ENCODE measurements around the gene ANKRD11. TPM values are rescaled to one million over a fixed set of nuclear protein-coding genes. Genes with fewer than 3 reads are reported as not detected.
"Not testable (repeated sequence)": the region's sequence is repeated elsewhere in the genome, so short reads cannot be mapped to it uniquely, and the experiment has no call there.

ANKRD11 gene
- total RNA-seq, 1 experiment from 2014 or later: 242 TPM

- H3K4me3 Mint-ChIP-seq (ENCODE audit: low read depth, unreplicated experiment): no peak overlapping the region
- BruUV-seq (replicated peaks): no TSS peak
- peaks cover 81% of the 10 kb centered on the region for H3K36me3 Mint-ChIP-seq (ENCODE audit: insufficient read depth, unreplicated experiment)
- H3K27me3 Mint-ChIP-seq (ENCODE audit: unreplicated experiment): no peaks in the 10 kb centered on the region
- no peak for DNase-seq
- TF ChIP-seq, protein P1, sequence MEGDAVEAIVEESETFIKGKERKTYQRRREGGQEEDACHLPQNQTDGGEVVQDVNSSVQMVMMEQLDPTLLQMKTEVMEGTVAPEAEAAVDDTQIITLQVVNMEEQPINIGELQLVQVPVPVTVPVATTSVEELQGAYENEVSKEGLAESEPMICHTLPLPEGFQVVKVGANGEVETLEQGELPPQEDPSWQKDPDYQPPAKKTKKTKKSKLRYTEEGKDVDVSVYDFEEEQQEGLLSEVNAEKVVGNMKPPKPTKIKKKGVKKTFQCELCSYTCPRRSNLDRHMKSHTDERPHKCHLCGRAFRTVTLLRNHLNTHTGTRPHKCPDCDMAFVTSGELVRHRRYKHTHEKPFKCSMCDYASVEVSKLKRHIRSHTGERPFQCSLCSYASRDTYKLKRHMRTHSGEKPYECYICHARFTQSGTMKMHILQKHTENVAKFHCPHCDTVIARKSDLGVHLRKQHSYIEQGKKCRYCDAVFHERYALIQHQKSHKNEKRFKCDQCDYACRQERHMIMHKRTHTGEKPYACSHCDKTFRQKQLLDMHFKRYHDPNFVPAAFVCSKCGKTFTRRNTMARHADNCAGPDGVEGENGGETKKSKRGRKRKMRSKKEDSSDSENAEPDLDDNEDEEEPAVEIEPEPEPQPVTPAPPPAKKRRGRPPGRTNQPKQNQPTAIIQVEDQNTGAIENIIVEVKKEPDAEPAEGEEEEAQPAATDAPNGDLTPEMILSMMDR (IDR thresholded peaks at IDR 0.05; ENCODE audit: unreplicated experiment): no peak
- peaks cover 42% of the 10 kb centered on the region for H3K4me1 Mint-ChIP-seq (ENCODE audit: low read depth, unreplicated experiment)
- intact Hi-C loops (cut with micrococcal nuclease; ENCODE audit: unreplicated experiment): no loop called here
- no peak overlapping the region for H3K27ac Mint-ChIP-seq (ENCODE audit: unreplicated experiment)
- CTCF ChIA-PET: no interaction called here
- no peaks in the 10 kb centered on the region for H3K9me3 Mint-ChIP-seq (ENCODE audit: low read depth, unreplicated experiment)
These were observed 189.9 kb downstream of the ANKRD11 start for GRCh38 chr16:89300311-89300975.

- DNase-seq; H3K27ac Mint-ChIP-seq (ENCODE audit: unreplicated experiment); H3K27me3 Mint-ChIP-seq (ENCODE audit: unreplicated experiment); H3K9me3 Mint-ChIP-seq (ENCODE audit: low read depth, unreplicated experiment); H3K4me3 Mint-ChIP-seq (ENCODE audit: low read depth, unreplicated experiment); BruUV-seq (replicated peaks); intact Hi-C loops (cut with micrococcal nuclease; ENCODE audit: unreplicated experiment); CTCF ChIA-PET: not testable (repeated sequence)
- Mint-ChIP-seq H3K4me1 (ENCODE audit: low read depth, unreplicated experiment) (peaks cover 42% of the 10 kb centered on the region), H3K36me3 (ENCODE audit: insufficient read depth, unreplicated experiment) (peaks cover 81% of the 10 kb centered on the region)
These were observed 190.8 kb downstream of the ANKRD11 start for GRCh38 chr16:89299357-89300111.

GRCh38 chr16:89298623-89299225, 191.6 kb downstream of the ANKRD11 start:
- Mint-ChIP-seq H3K27ac (ENCODE audit: unreplicated experiment) (no peak overlapping the region), H3K9me3 (ENCODE audit: low read depth, unreplicated experiment) (no peaks in the 10 kb centered on the region), H3K36me3 (ENCODE audit: insufficient read depth, unreplicated experiment) (peaks cover 82% of the 10 kb centered on the region), H3K4me1 (ENCODE audit: low read depth, unreplicated experiment) (peaks cover 34% of the 10 kb centered on the region), H3K27me3 (ENCODE audit: unreplicated experiment) (no peaks in the 10 kb centered on the region), H3K4me3 (ENCODE audit: low read depth, unreplicated experiment) (no peak overlapping the region)
- TF ChIP-seq, protein P1 (IDR thresholded peaks at IDR 0.05; ENCODE audit: unreplicated experiment): no peak
- no TSS peak for BruUV-seq (replicated peaks)
- CTCF ChIA-PET: no interaction called here
- no peak for DNase-seq
- intact Hi-C loops (cut with micrococcal nuclease; ENCODE audit: unreplicated experiment): no loop called here

- BruUV-seq (replicated peaks): no TSS peak
- no peak for DNase-seq
- Mint-ChIP-seq H3K4me3 (ENCODE audit: low read depth, unreplicated experiment) (no peak overlapping the region), H3K4me1 (ENCODE audit: low read depth, unreplicated experiment) (peaks cover 30% of the 10 kb centered on the region), H3K9me3 (ENCODE audit: low read depth, unreplicated experiment) (no peaks in the 10 kb centered on the region), H3K27me3 (ENCODE audit: unreplicated experiment) (no peaks in the 10 kb centered on the region), H3K36me3 (ENCODE audit: insufficient read depth, unreplicated experiment) (peaks cover 77% of the 10 kb centered on the region), H3K27ac (ENCODE audit: unreplicated experiment) (peak overlapping the region; percentile 24)
- CTCF ChIA-PET: no interaction called here
- intact Hi-C loops (cut with micrococcal nuclease; ENCODE audit: unreplicated experiment): no loop called here
- TF ChIP-seq, protein P1 (IDR thresholded peaks at IDR 0.05; ENCODE audit: unreplicated experiment): no peak
These were observed 192.3 kb downstream of the ANKRD11 start for GRCh38 chr16:89297910-89298545.

Measured in Calu3 (cell line).